Endothelial cell of umbilical vein (primary cell): ENCODE results near the gene SLC38A1.
A peak's percentile ranks its signal among the peaks of the same experiment; 100 is the strongest.

Experiments
- MYC ChIP-seq: IDR thresholded peaks from one replicate; pipeline ENCODE4 v1.6.1; 2011; ENCODE audit warnings: mild to moderate bottlenecking, low read depth, low read length
- POLR2A ChIP-seq: IDR thresholded peaks from 2 replicates; pipeline ENCODE4 v1.6.1; 2012; ENCODE audit warnings: low read depth, mild to moderate bottlenecking, control low read depth, low read length
- TF ChIP-seq, protein P1 (sequence below), 2 donors: IDR thresholded peaks; 1 replicate in 1 of 2; 2 replicates in 1 of 2; pipeline ENCODE4 v1.5.1; 2011; ENCODE audit warnings: low read length in 2 of 2, mild to moderate bottlenecking in 2 of 2, moderate library complexity in 2 of 2, control low read depth in 1 of 2, inconsistent platforms in 1 of 2, low read depth in 1 of 2; ENCODE audit not compliant: insufficient read depth in 1 of 2; ENCODE audit errors: extremely low read depth in 1 of 2

DNA sequence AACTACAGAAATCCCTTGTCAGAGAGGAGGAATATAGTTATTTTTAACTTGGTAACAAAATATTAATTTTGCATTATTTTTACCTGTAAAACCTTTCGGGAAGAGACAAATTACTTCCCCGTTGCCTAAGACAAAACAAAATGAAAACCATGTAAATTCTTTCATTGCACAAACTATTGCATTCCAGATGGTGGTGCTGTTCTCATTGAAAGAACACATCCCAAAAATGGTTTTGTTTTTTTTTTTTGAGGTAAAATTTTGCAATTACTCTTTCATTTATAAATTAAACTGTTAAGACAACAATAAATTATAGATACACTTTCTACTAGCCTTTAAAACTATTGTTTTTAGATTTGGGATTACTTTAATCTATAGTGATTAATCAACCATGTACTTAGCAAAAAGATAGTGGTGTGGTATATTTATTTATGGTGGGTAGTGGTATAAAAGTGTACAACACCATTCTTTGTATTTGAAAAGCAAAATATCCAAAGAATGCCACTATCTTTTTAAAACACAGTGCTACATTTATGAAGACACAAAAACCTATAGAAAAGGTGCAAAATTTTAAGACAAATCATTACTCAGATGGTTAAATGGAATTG is 115.5 kb downstream of the SLC38A1 start:
- TF ChIP-seq POLR2A (no peak), MYC (no peak)
- TF ChIP-seq, protein P1, sequence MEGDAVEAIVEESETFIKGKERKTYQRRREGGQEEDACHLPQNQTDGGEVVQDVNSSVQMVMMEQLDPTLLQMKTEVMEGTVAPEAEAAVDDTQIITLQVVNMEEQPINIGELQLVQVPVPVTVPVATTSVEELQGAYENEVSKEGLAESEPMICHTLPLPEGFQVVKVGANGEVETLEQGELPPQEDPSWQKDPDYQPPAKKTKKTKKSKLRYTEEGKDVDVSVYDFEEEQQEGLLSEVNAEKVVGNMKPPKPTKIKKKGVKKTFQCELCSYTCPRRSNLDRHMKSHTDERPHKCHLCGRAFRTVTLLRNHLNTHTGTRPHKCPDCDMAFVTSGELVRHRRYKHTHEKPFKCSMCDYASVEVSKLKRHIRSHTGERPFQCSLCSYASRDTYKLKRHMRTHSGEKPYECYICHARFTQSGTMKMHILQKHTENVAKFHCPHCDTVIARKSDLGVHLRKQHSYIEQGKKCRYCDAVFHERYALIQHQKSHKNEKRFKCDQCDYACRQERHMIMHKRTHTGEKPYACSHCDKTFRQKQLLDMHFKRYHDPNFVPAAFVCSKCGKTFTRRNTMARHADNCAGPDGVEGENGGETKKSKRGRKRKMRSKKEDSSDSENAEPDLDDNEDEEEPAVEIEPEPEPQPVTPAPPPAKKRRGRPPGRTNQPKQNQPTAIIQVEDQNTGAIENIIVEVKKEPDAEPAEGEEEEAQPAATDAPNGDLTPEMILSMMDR (IDR thresholded peaks at IDR 0.05; ENCODE audit: extremely low read depth in 1 of 2, insufficient read depth in 1 of 2, low read depth in 1 of 2, low read length in 2 of 2) = peak; percentile 38 to 40
